ENCODE results near the gene PLXDC2.

Gene PLXDC2

DNA sequence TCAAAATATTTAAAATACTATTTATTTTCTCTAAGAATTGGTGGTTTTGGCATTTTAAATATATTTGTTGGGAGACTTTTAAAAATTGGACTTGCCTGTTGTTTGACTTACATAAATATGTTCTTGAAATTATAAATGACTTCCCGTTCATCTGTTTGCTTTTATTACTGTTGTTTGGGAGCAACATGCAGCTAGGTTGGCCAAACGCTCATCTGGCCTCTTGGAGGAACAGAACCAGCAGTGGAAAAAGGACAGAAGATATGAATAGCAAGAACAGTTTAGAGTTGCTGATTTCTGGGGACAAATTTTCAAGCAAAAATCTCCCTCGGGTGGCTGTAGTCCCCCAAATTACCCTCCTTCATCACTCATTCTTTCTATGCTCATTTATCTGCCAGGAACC is 41.6 kb downstream of the PLXDC2 start:
- no peak for DNase-seq (ENCODE audit: low read depth in 2 of 2)

DNA sequence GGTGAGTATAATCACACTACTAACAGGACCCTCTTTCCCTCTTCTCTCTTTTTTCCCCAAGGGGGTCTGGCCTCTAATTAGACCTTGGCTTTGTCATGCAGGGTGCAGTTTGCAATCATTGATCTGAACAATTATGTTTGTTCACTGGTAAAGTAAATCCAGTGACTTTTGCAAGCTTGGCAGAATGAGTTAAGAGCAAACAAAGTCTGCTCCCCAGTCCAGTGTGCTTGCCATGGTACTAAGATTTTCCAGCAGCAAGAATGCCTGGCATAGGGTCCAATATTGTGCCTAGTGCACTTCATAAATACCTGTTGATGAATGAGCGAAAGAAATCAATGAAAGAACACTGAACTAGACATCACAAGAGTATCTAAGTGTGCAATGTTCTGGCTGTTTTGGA is 43.9 kb downstream of the PLXDC2 start:
- no peak for DNase-seq (ENCODE audit: low read depth in 2 of 2)

DNA sequence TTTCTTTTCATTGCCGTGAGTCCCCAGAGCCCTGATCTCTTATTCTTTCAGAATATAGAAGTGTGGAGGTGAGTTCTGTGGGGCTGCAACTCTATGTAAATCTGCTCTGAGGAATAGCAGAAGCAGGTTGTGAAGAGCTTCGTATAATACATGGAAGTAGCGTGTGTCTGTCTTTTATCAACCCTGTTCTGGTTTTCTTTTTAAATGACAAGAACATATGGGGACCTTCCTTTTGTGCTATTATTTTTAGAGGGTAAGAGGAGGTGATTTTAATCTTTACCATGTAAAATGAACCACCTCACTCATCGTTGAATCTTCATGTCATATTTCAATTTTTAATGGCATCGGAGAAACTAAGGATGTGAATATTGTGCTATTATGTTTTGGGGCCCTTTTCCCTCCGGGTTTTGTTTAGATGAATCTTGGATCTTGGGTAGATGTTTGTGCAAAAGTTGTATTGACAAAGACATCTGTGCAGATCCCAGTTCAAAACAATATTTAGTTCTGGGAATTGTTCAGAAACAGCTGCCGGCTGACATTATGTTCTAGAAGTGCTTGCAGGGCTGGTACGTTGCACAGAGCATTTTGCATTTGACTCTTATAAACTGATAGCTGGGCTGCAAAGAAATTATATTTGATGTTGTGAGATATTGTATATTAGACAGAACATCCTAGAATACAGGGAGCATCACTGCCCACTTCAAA is 46.7 kb downstream of the PLXDC2 start:
- no peak for DNase-seq (ENCODE audit: low read depth in 2 of 2)

- DNase-seq (ENCODE audit: low read depth in 2 of 2): no peak
Observed at GRCh38 chr10:19865676-19866075, 49.4 kb downstream of the PLXDC2 start.

DNA sequence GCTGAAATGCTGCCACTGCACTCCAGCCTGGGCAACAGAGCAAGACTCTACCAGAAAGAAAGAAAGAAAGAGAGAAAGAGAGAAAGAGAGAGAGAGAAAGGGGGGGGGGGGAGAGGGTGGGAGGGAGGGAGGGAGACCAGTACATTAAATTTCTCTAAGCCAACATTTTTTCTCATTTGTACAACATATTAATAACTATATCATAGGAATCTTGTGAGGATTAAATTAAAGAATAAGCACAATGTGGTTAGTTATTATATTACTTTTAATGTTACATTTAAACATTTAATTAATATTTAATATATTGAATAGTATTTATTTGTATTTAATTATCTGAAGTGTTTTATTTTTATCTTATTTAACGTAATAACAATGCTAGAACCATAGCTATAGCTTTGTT is 53.1 kb downstream of the PLXDC2 start:
- DNase-seq (ENCODE audit: low read depth in 2 of 2): no peak

- no peak for DNase-seq (ENCODE audit: low read depth in 2 of 2)
Observed at GRCh38 chr10:19872504-19873271, 56.5 kb downstream of the PLXDC2 start.

- no peak for DNase-seq (ENCODE audit: low read depth in 2 of 2)
Observed at GRCh38 chr10:19874190-19874589, 58.0 kb downstream of the PLXDC2 start.

GRCh38 chr10:19874791-19875190 is 58.6 kb downstream of the PLXDC2 start:
- DNase-seq (ENCODE audit: low read depth in 2 of 2): no peak

GRCh38 chr10:19876570-19876969 is 60.3 kb downstream of the PLXDC2 start:
- DNase-seq (ENCODE audit: low read depth in 2 of 2): no peak

GRCh38 chr10:19877466-19878255 is 61.4 kb downstream of the PLXDC2 start:
- no peak for DNase-seq (ENCODE audit: low read depth in 2 of 2)

- DNase-seq (ENCODE audit: low read depth in 2 of 2): no peak
Observed at GRCh38 chr10:19882621-19883020, 66.4 kb downstream of the PLXDC2 start.

- DNase-seq (ENCODE audit: low read depth in 2 of 2): no peak
Observed at GRCh38 chr10:19888061-19888660, 71.9 kb downstream of the PLXDC2 start.

DNA sequence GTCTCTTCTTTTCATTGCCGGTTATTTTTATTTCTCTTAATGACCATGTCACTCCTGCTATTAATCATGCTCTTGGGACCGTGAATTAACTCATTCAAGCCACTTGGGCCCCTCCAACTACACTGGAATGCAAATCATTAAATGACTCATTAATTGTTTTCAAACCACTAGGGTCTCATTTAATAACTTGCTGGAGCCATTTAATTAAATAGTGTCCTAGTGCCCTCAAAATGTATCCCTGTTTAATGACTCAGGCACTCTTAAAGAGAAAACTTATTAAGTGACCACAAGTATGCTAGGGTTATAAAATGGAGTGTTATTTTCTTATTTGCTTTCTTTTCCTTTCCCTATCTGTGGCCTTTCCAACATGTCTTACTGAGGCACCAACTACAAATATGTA is 73.0 kb downstream of the PLXDC2 start:
- no peak for DNase-seq (ENCODE audit: low read depth in 2 of 2)

- DNase-seq (ENCODE audit: low read depth in 2 of 2): no peak
Observed at GRCh38 chr10:19891429-19891828, 75.2 kb downstream of the PLXDC2 start.

- DNase-seq (ENCODE audit: low read depth in 2 of 2): no peak
Observed at GRCh38 chr10:19892270-19892669, 76.0 kb downstream of the PLXDC2 start.

DNA sequence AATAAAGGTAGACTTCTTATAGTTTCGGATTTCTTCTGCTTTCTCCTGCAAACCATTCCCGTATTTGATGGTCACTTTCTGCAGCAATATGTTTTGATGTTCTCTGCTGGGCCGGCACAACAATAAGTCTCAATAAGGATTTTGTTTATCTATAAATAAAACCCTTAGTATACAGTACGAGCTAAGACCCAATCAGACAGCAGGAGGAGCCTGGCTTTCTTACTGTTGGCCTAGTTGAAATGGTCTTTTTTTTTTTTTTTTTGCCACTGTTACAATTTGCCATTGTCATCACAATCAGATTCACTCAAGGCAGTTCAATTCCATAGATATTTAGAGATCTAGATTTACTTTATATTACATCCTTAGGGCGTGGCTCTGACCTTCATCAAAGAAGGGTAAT is 76.4 kb downstream of the PLXDC2 start:
- no peak for DNase-seq (ENCODE audit: low read depth in 2 of 2)

- DNase-seq (ENCODE audit: low read depth in 2 of 2): no peak
Observed at GRCh38 chr10:19895500-19895899, 79.3 kb downstream of the PLXDC2 start.

DNA sequence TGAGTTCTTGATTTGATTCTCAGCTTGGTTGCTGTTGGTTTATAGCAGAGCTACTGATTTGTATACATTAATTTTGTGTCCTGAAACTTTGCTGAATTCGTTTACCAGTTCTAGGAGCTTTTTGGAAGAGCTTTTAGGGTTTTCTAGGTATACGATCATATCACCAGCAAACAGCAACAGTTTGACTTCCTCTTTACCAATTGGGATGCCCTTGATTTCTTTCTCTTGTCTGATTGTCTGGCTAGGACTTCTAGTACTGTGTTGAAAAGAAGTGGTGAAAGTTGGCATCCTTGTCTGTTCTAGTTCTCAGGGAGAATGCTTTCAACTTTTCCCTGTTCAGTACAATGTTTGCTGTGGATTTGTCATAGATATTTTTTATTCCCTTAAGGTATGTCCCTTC is 86.2 kb downstream of the PLXDC2 start:
- no peak for DNase-seq (ENCODE audit: low read depth in 2 of 2)

DNA sequence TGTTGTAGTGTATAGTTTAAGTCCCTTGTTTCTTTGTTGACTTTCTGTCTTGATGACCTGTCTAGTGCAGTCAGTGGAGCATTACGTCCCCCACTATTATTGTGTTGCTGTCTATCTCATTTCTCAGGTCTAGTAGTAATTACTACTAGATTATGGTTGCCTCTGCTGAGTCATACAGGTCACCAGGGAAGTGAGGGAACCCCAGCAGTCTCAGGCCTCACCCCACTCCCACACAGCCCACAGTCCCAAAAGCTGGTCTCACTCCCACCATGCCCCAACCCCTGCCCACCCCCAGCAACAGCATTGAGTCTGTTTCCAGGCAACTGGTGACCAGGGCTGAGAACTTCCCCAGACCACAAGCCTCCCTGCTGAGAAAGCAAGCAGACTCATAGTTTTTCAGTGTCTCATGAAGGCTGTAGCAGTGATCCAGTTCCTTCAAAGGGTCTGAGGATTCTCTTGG is 88.0 kb downstream of the PLXDC2 start:
- no peak for DNase-seq (ENCODE audit: low read depth in 2 of 2)

GRCh38 chr10:19906108-19906791 is 90.0 kb downstream of the PLXDC2 start:
- DNase-seq (ENCODE audit: low read depth in 2 of 2): no peak

DNA sequence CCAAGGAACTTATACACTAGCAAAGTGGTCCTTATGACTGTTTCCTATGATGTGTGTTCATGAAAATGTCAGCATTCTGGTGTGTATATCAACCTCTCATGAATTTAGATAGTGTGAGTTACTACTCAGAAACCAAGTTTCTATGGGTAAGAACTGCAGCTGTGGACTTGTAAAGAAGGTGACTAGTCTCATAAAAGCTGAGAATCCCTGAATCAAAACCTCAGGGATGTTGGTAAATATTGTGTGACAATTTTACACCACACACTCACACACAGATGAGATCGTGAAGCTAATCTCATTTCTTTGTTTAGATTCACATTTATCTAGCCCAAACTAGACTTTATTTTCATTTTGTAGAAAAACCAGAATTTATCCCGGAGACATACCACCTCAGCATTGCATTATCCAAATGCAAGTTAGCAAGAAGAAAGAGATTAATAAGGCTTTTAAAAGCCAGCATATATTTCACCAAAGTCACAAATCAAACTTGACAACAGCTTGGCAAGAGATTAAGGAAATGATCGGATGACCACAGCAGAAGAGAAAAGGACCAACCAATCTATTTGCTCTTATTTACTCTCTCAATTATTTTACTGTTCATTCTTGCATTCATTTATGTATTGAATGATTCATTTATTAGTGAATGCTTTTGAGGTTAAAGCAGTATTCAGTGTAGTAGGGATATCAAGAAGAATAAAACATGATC is 92.9 kb downstream of the PLXDC2 start:
- no peak for DNase-seq (ENCODE audit: low read depth in 2 of 2)

Data from stimulated activated CD8-positive, alpha-beta memory T cell treated with anti-CD3 and anti-CD28 coated beads, Interleukin-2, amount 100 ng/mL, for 48 hours (primary cell).